Caco-2 (cell line): ENCODE data around the gene IRF1. TPM values are rescaled to one million over a fixed set of nuclear protein-coding genes. Genes with fewer than 3 reads are reported as not detected.

Experiments used
- BruUV-seq: library from RNA; stranded (reverse); fragments of 400-500 nt; replicated peaks from 2 replicates; lab custom pipeline; 2021; lab: Mats Ljungman, UMichigan
- CTCF ChIA-PET: fragments of 300-600 bp; sonication (Branson Sonifier 250); formaldehyde crosslinking; loops from one replicate; lab custom pipeline; 2022; ENCODE audit warnings: antibody characterized with exemption; lab: Charles Lee
- POLR2A ChIA-PET: fragments of 300-600 bp; sonication (Branson Sonifier 250); formaldehyde crosslinking; loops from one replicate; lab custom pipeline; 2022; ENCODE audit warnings: antibody characterized with exemption; lab: Charles Lee
- DNase-seq, 2 experiments: peaks; one replicate each; pipeline versions ENCODE4 v3.0.0 to v3.0.0-alpha.2; 2020 to 2022
- H3K27me3 ChIP-seq: replicated peaks from 2 replicates; pipeline ENCODE4 v1.6.0; 2011; ENCODE audit warnings: low read length; ENCODE audit not compliant: control insufficient read depth, insufficient read depth
- H3K36me3 ChIP-seq: 2 replicates; pipeline ENCODE4 v1.5.1; 2011; ENCODE audit warnings: low read length; ENCODE audit not compliant: control insufficient read depth, insufficient read depth
- H3K4me1 ChIP-seq: fragments of 250-450 bp; sonication (Bioruptor Pico); 2 replicates; pipeline ENCODE4 v1.5.1; 2020; ENCODE audit warnings: mild to moderate bottlenecking
- H3K4me3 ChIP-seq: 2 replicates; pipeline ENCODE4 v1.5.1; 2011; ENCODE audit warnings: low read depth, mild to moderate bottlenecking, control low read depth, low read length
- H3K9me3 ChIP-seq: fragments of 250-450 bp; sonication (Bioruptor Pico); 2 replicates; pipeline ENCODE4 v1.5.1; 2020; ENCODE audit warnings: mild to moderate bottlenecking, moderate library complexity
- H3K27ac Mint-ChIP-seq: one replicate; pipeline ENCODE4 v1.8.0; 2022; ENCODE audit warnings: mixed read lengths; ENCODE audit not compliant: unreplicated experiment
- H3K27me3 Mint-ChIP-seq: one replicate; pipeline ENCODE4 v1.8.0; 2022; ENCODE audit warnings: mixed read lengths; ENCODE audit not compliant: insufficient read depth, unreplicated experiment
- H3K36me3 Mint-ChIP-seq: one replicate; pipeline ENCODE4 v1.8.0; 2022; ENCODE audit warnings: mild to moderate bottlenecking, mixed read lengths; ENCODE audit not compliant: insufficient read depth, unreplicated experiment
- H3K4me1 Mint-ChIP-seq: one replicate; pipeline ENCODE4 v1.8.0; 2022; ENCODE audit warnings: low read depth, mixed read lengths; ENCODE audit not compliant: unreplicated experiment
- H3K4me3 Mint-ChIP-seq: one replicate; pipeline ENCODE4 v1.8.0; 2022; ENCODE audit warnings: mild to moderate bottlenecking, moderate library complexity, mixed read lengths; ENCODE audit not compliant: unreplicated experiment
- H3K9me3 Mint-ChIP-seq: one replicate; pipeline ENCODE4 v1.8.0; 2022; ENCODE audit warnings: mixed read lengths; ENCODE audit not compliant: unreplicated experiment
- CTCF ChIP-seq, 2 experiments: fragments of 200-600 bp in 1 of 2; IDR thresholded peaks; 1 replicate in 1 of 2; 2 replicates in 1 of 2; pipeline versions ENCODE4 v1.5.1 to v1.8.0; 2011 to 2022; ENCODE audit warnings: antibody characterized with exemption in 1 of 2, control low read depth in 1 of 2, inconsistent platforms in 1 of 2, low read depth in 1 of 2, low read length in 1 of 2, mild to moderate bottlenecking in 1 of 2, moderate library complexity in 1 of 2; ENCODE audit not compliant: insufficient read depth in 1 of 2, severe bottlenecking in 1 of 2, unreplicated experiment in 1 of 2
- intact Hi-C: fragments of 100-400 bp; cut with micrococcal nuclease; formaldehyde crosslinking; loops from one replicate; pipeline ENCODE4 v1.10.0; 2022; ENCODE audit not compliant: unreplicated experiment
- total RNA-seq: library from RNA; stranded (reverse); gene quantifications from 2 replicates; pipeline ENCODE4 v1.2.3, GENCODE V29; 2022

The IRF1 gene
- total RNA-seq, 1 experiment from 2014 or later = 16.8 TPM

- intact Hi-C loops = no loop called here
- no peaks in the 10 kb centered on the region for H3K36me3 Mint-ChIP-seq
- no peaks in the 10 kb centered on the region for H3K36me3 ChIP-seq
- ChIA-PET CTCF (interaction anchor here (1.7 to 2.5 kb wide), 2 partner anchors 9 to 118 kb away, joined by 3 to 9 read pairs; no protein-coding TSS in a partner anchor), POLR2A (interaction anchor here (1.7 kb wide), 1 partner anchor 14 kb away, joined by 3 read pairs; the partner anchor contains the start of gene IRF1)
- DNase-seq = no peak
- no TSS peak for BruUV-seq
- no peaks in the 10 kb centered on the region for H3K27me3 ChIP-seq
- no peaks in the 10 kb centered on the region for H3K9me3 Mint-ChIP-seq
- H3K4me3 Mint-ChIP-seq = no peak overlapping the region
- H3K4me3 ChIP-seq = no peak overlapping the region
- H3K4me1 ChIP-seq = peaks cover 38% of the 10 kb centered on the region
- no peaks in the 10 kb centered on the region for H3K9me3 ChIP-seq
- H3K27ac Mint-ChIP-seq = no peak overlapping the region
- H3K4me1 Mint-ChIP-seq = peaks cover 24% of the 10 kb centered on the region
- H3K27me3 Mint-ChIP-seq = no peaks in the 10 kb centered on the region
- TF ChIP-seq CTCF (IDR thresholded peaks at IDR 0.05; ENCODE audit: insufficient read depth in 1 of 2, low read depth in 1 of 2, low read length in 1 of 2, severe bottlenecking in 1 of 2, unreplicated experiment in 1 of 2) = no peak
Measured at GRCh38 chr5:132504746-132505145, 14.2 kb upstream of the IRF1 start.

- no peaks in the 10 kb centered on the region for H3K36me3 ChIP-seq
- Mint-ChIP-seq H3K27ac (no peak overlapping the region), H3K4me3 (no peak overlapping the region), H3K27me3 (no peaks in the 10 kb centered on the region), H3K4me1 (peaks cover 26% of the 10 kb centered on the region), H3K36me3 (no peaks in the 10 kb centered on the region), H3K9me3 (no peaks in the 10 kb centered on the region)
- TF ChIP-seq CTCF (IDR thresholded peaks at IDR 0.05; ENCODE audit: insufficient read depth in 1 of 2, low read depth in 1 of 2, low read length in 1 of 2, severe bottlenecking in 1 of 2, unreplicated experiment in 1 of 2) = no peak
- no peaks in the 10 kb centered on the region for H3K27me3 ChIP-seq
- intact Hi-C loops = no loop called here
- H3K9me3 ChIP-seq = no peaks in the 10 kb centered on the region
- H3K4me3 ChIP-seq = no peak overlapping the region
- no peak for DNase-seq
- peaks cover 44% of the 10 kb centered on the region for H3K4me1 ChIP-seq
- BruUV-seq = no TSS peak
- CTCF ChIA-PET = interaction anchor here (2.2 kb wide), 1 partner anchor 13 kb away, joined by 14 read pairs; the partner anchor contains the start of gene IRF1
- POLR2A ChIA-PET = interaction anchor here (1.7 kb wide), 1 partner anchor 13 kb away, joined by 3 read pairs; the partner anchor contains the start of gene IRF1
Measured at GRCh38 chr5:132503244-132503643, 12.7 kb upstream of the IRF1 start.

- no peaks in the 10 kb centered on the region for H3K27me3 Mint-ChIP-seq
- no peak for DNase-seq
Measured at GRCh38 chr5:132501961-132502931, 11.7 kb upstream of the IRF1 start.

More at GRCh38 chr5:132501961-132502931, 11.7 kb upstream of the IRF1 start:
- Mint-ChIP-seq H3K9me3 (no peaks in the 10 kb centered on the region), H3K4me3 (no peak overlapping the region), H3K36me3 (no peaks in the 10 kb centered on the region), H3K27ac (no peak overlapping the region), H3K4me1 (peaks cover 34% of the 10 kb centered on the region)
- Histone ChIP-seq H3K4me1 (peaks cover 54% of the 10 kb centered on the region), H3K27me3 (no peaks in the 10 kb centered on the region), H3K36me3 (no peaks in the 10 kb centered on the region), H3K9me3 (no peaks in the 10 kb centered on the region), H3K4me3 (no peak overlapping the region)
- CTCF ChIA-PET = interaction anchor here (1.2 to 2.2 kb wide), 4 partner anchors 12 to 265 kb away, joined by 3 to 14 read pairs (median 7); partner anchors contain the start of gene IRF1
- POLR2A ChIA-PET = no interaction called here
- intact Hi-C loops = loop anchor here (1.0 kb wide), 3 partner anchors 83 to 312 kb away; no protein-coding TSS in a partner anchor
- BruUV-seq = no TSS peak
- TF ChIP-seq CTCF (IDR thresholded peaks at IDR 0.05; ENCODE audit: insufficient read depth in 1 of 2, low read depth in 1 of 2, low read length in 1 of 2, severe bottlenecking in 1 of 2, unreplicated experiment in 1 of 2) = no peak
